GM12878 (cell line): Measurements from ENCODE around the gene RTF1. TPM values are rescaled to one million over a fixed set of nuclear protein-coding genes. Genes with fewer than 3 reads are reported as not detected.

Experiments
- ATAC-seq: fragments of 200-7000 bp; cut with Tn5 transposase; 3 replicates; pipeline ENCODE4 v1.9.1; 2020; ENCODE audit warnings: mild to moderate bottlenecking, moderate library complexity
- BruUV-seq: library from RNA; stranded (reverse); fragments of 400-500 nt; replicated peaks from 2 replicates; lab custom pipeline; 2021; lab: Mats Ljungman, UMichigan
- CTCF ChIA-PET: fragments of 300-600 bp; sonication (Branson Sonifier 250); formaldehyde crosslinking; extraction: SDS; loops from one replicate; lab custom pipeline; 2021; ENCODE audit warnings: inconsistent platforms; lab: Yijun Ruan, JAX
- POLR2A ChIA-PET: fragments of 350-600 bp; formaldehyde crosslinking; extraction: SDS; loops from one replicate; lab custom pipeline; 2021; ENCODE audit warnings: inconsistent platforms; lab: Charles Lee
- RAD21 ChIA-PET: fragments of 300-600 bp; sonication (Branson Sonifier 250); formaldehyde crosslinking; loops from one replicate; lab custom pipeline; 2023; ENCODE audit warnings: antibody characterized with exemption; ENCODE audit not compliant: unreplicated experiment; lab: Charles Lee
- SMC1A ChIA-PET: fragments of 300-600 bp; sonication (Branson Sonifier 250); formaldehyde crosslinking; loops from one replicate; lab custom pipeline; 2023; ENCODE audit not compliant: unreplicated experiment, uncharacterized antibody; lab: Charles Lee
- DNase-seq: peaks from one replicate; pipeline ENCODE4 v3.0.0-alpha.2; 2011; ENCODE audit warnings: low read depth, low spot score
- FAIRE-seq: peaks from 3 replicates; lab custom pipeline; 2011; peaks lifted over from hg19 to GRCh38; lab: Jason Lieb, UNC
- H2AFZ ChIP-seq: 2 replicates; pipeline ENCODE4 v1.6.0; 2011; ENCODE audit warnings: low read depth, low read length, control low read depth; ENCODE audit not compliant: control insufficient read depth
- H3K27ac ChIP-seq: 2 replicates; pipeline ENCODE4 v1.5.1; 2011; ENCODE audit warnings: control low read depth; ENCODE audit not compliant: control insufficient read depth, insufficient read depth
- H3K27me3 ChIP-seq, 2 experiments: replicated peaks in 1 of 2; 2 replicates each; pipeline versions ENCODE4 v1.6.0 to v1.6.1; 2011; ENCODE audit warnings: low read length in 1 of 2; ENCODE audit not compliant: control insufficient read depth in 2 of 2, insufficient read depth in 2 of 2
- H3K36me3 ChIP-seq, 2 experiments: 2 replicates each; pipeline ENCODE4 v1.5.1; 2011; ENCODE audit warnings: low read length in 1 of 2; ENCODE audit not compliant: control insufficient read depth in 2 of 2, insufficient read depth in 2 of 2
- H3K4me1 ChIP-seq: 2 replicates; pipeline ENCODE4 v1.6.1; 2011; ENCODE audit warnings: mild to moderate bottlenecking, low read length, moderate library complexity, mixed read lengths; ENCODE audit not compliant: control insufficient read depth, insufficient read depth
- H3K4me2 ChIP-seq: 2 replicates; pipeline ENCODE4 v1.6.0; 2011; ENCODE audit warnings: control low read depth; ENCODE audit not compliant: control insufficient read depth, insufficient read depth
- H3K4me3 ChIP-seq: fragments of 200-600 bp; sonication (generic); 2 replicates; pipeline ENCODE4 v1.5.1; 2016
- H3K79me2 ChIP-seq: 2 replicates; pipeline ENCODE4 v1.6.0; 2011; ENCODE audit warnings: low read length; ENCODE audit not compliant: control insufficient read depth, insufficient read depth
- H3K9ac ChIP-seq: 2 replicates; pipeline ENCODE4 v1.8.0; 2011; ENCODE audit warnings: low read length, control low read depth, mixed read lengths; ENCODE audit not compliant: control insufficient read depth, insufficient read depth
- H3K9me3 ChIP-seq: replicated peaks from 3 replicates; pipeline ENCODE4 v1.5.1; 2011; ENCODE audit warnings: mild to moderate bottlenecking, low read length; ENCODE audit not compliant: control insufficient read depth, insufficient read depth
- H4K20me1 ChIP-seq: 2 replicates; pipeline ENCODE4 v1.6.0; 2011; ENCODE audit not compliant: control insufficient read depth, insufficient read depth
- BACH1 ChIP-seq: fragments of 450-650 bp; IDR thresholded peaks from 2 replicates; pipeline ENCODE4 v1.6.1; 2017; ENCODE audit warnings: mild to moderate bottlenecking, borderline replicate concordance
- BCL11A ChIP-seq: IDR thresholded peaks from 2 replicates; pipeline ENCODE4 v1.6.1; 2011; ENCODE audit warnings: low read depth, low read length
- CBX5 ChIP-seq: sonication (generic); IDR thresholded peaks from 2 replicates; pipeline ENCODE4 v1.6.1; 2016; ENCODE audit warnings: low read depth, moderate library complexity, mild to moderate bottlenecking, inconsistent platforms
- CEBPB ChIP-seq, 2 experiments: fragments of 150-350 bp in 1 of 2; IDR thresholded peaks; 2 replicates each; pipeline ENCODE4 v1.6.1; 2012 to 2014; ENCODE audit warnings: low read depth in 2 of 2, low read length in 2 of 2, borderline replicate concordance in 1 of 2, inconsistent platforms in 1 of 2
- CHD2 ChIP-seq: IDR thresholded peaks from 2 replicates; pipeline ENCODE4 v1.6.1; 2011; ENCODE audit warnings: low read depth, low read length, improper control_type of control experiment, borderline replicate concordance
- CREB1 ChIP-seq: IDR thresholded peaks from 2 replicates; pipeline ENCODE4 v1.6.1; 2012; ENCODE audit warnings: low read depth, mild to moderate bottlenecking, inconsistent platforms
- EED ChIP-seq: sonication (generic); IDR thresholded peaks from 2 replicates; pipeline ENCODE4 v1.6.1; 2016; ENCODE audit warnings: antibody characterized with exemption, low read depth
- EGR1 ChIP-seq, 2 experiments: IDR thresholded peaks; 1 replicate in 1 of 2; 2 replicates in 1 of 2; pipeline ENCODE4 v1.6.1; 2011 to 2012; ENCODE audit warnings: low read depth in 2 of 2, low read length in 2 of 2, borderline replicate concordance in 1 of 2, mild to moderate bottlenecking in 1 of 2, moderate library complexity in 1 of 2
- GABPA ChIP-seq: IDR thresholded peaks from 2 replicates; pipeline ENCODE4 v1.6.1; 2014; ENCODE audit warnings: antibody characterized with exemption, low read depth, mild to moderate bottlenecking, inconsistent platforms
- HDAC2 ChIP-seq: fragments of 200-600 bp; sonication (generic); IDR thresholded peaks from 2 replicates; pipeline ENCODE4 v1.6.1; 2017
- MYB ChIP-seq: fragments of 150-350 bp; IDR thresholded peaks from 2 replicates; pipeline ENCODE4 v1.6.1; 2014; ENCODE audit warnings: mild to moderate bottlenecking, low read depth, low read length, borderline replicate concordance
- NFXL1 ChIP-seq: fragments of 450-650 bp; IDR thresholded peaks from 2 replicates; pipeline ENCODE4 v1.6.1; 2017; ENCODE audit warnings: antibody characterized with exemption, mild to moderate bottlenecking, borderline replicate concordance
- SREBF1 ChIP-seq: IDR thresholded peaks from 2 replicates; pipeline ENCODE4 v1.6.1; 2012; ENCODE audit warnings: mild to moderate bottlenecking, low read length
- STAT1 ChIP-seq: fragments of 450-650 bp; conservative IDR thresholded peaks from 2 replicates; pipeline ENCODE4 v1.6.1; 2014; ENCODE audit warnings: antibody characterized with exemption, mild to moderate bottlenecking
- TARDBP ChIP-seq: IDR thresholded peaks from 2 replicates; pipeline ENCODE4 v1.6.1; 2016; ENCODE audit warnings: borderline replicate concordance
- ZBED1 ChIP-seq: IDR thresholded peaks from 2 replicates; pipeline ENCODE4 v1.6.1; 2016; ENCODE audit warnings: borderline replicate concordance
- ZNF217 ChIP-seq: fragments of 450-650 bp; IDR thresholded peaks from 2 replicates; pipeline ENCODE4 v1.6.1; 2017; ENCODE audit warnings: antibody characterized with exemption, mild to moderate bottlenecking
- ZNF274 ChIP-seq: IDR thresholded peaks from one replicate; pipeline ENCODE4 v1.8.0; 2011; ENCODE audit not compliant: insufficient read length, insufficient read depth
- whole genome bisulfite sequencing: methylation state at CpG from one replicate; pipeline ENCODE4 v1.1.6; 2016; ENCODE audit warnings: low lambda C conversion rate; ENCODE audit not compliant: insufficient replicate concordance, insufficient coverage; ENCODE audit errors: missing lambda C conversion rate; 5-methylcytosine and 5-hydroxymethylcytosine counted together
- in situ Hi-C: fragments of 300-500 bp; cut with MboI; formaldehyde crosslinking; loops from 9 replicates; pipeline ENCODE4 v1.14.3; 2018; ENCODE audit warnings: mixed read lengths
- intact Hi-C: fragments of 100-400 bp; cut with micrococcal nuclease; formaldehyde crosslinking; loops from one replicate; pipeline ENCODE4 v1.14.2; 2022; ENCODE audit not compliant: unreplicated experiment
- polyA plus RNA-seq, 11 experiments: library from polyadenylated mRNA; depleted of rRNA in 4 of 11; unstranded in 6 of 11; stranded (reverse) in 5 of 11; fragments of >200 nt; fragmentation: Nextera tagmentation in 4 of 11; fragmentation: Illumina TruSeq in 1 of 11; extraction: Ambion mirVana in 4 of 11; extraction: Trizol in 1 of 11; gene quantifications; 1 replicate in 1 of 11; 2 replicates in 10 of 11; pipeline versions ENCODE4 v1.2.1 to v1.2.3, GENCODE V29; 2011 to 2016; ENCODE audit warnings: inconsistent platforms in 2 of 11, missing spikeins in 2 of 11, low read depth in 1 of 11
- total RNA-seq, 4 experiments: library from RNA; depleted of rRNA in 3 of 4; stranded (reverse); fragments of >200 nt in 3 of 4; fragmentation: Illumina TruSeq in 1 of 4; extraction: Trizol in 1 of 4; gene quantifications; 2 replicates each; pipeline versions ENCODE4 v1.2.1 to v1.2.3, GENCODE V29; 2013 to 2021
- TF ChIP-seq, protein P1 (sequence below): fragments of 150-350 bp; IDR thresholded peaks from 2 replicates; pipeline ENCODE4 v1.6.1; 2014; ENCODE audit warnings: mild to moderate bottlenecking, low read depth, low read length

Gene RTF1
- total and polyA plus RNA-seq, 10 of the 15 experiments (the other 5 are each of a cell fraction or from before 2014, with no cell fraction given) = 7.2 to 67.9 (median 32.3) TPM

DNA sequence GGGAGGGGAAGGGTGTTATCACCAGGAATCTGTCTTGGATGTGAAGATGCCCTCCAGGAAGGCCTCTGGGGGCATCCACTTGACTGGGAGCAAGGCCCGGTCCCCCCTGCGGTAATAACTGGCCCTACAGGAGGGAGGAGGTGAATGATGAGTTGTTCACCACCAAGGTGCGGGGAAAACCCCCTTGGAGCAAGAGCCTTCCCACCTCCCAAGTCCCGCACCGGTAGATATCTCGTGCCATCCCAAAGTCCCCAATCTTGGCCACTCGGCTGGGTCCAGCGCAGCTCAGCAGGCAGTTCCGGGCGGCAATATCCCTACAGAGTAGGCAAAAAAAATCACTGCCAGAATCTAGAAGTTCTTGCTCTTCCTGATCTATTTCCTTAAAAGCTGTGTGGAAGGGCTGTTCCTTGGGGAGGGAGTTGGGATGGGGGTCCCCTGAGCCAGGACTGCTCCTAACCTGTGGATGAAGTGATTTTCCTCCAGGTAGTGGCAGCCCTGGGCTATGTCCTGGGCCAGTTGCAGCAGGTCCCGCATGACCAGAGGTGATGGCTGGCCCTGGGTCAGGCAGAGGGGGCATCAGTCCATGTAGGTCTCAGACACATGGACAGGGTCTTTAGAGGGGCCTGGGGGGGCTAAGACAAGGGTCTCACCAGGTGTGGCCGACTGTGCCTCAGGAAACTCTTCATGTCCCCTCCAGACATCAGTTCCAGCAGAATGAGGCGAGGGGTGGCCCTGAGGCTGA lies 88.0 kb downstream of the RTF1 start:
- intact Hi-C loops = no loop called here

DNA sequence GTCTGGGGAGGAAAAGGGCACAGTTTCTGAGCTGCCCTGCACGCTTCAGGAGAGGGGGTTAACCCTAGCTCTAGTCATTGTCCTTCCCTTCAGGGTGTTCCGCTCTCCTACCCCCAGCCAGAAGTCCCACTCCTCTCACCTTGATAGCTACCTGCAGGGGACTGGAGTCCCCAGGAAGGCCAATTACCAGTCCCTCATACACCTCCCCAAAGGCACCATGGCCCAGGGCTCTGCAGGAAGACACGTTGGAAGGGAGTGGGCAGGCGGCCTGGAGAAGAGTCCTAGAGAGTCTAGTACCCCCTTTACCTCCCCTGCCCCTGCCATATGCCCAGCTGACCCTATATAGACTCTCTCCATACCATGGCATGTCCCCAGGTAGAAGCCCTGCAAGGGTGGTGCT lies 88.9 kb downstream of the RTF1 start:
- H2AFZ ChIP-seq = no peak overlapping the region
- ATAC-seq (no peak), DNase-seq (no peak), FAIRE-seq (no peak)
- H4K20me1 ChIP-seq = no peaks in the 10 kb centered on the region
- no peaks in the 10 kb centered on the region for H3K9me3 ChIP-seq
- no peak overlapping the region for H3K9ac ChIP-seq
- SMC1A ChIA-PET = interaction anchor here (1.7 kb wide), 1 partner anchor 24 kb away, joined by 4 read pairs; no protein-coding TSS in a partner anchor
- no peak overlapping the region for H3K27ac ChIP-seq
- in situ Hi-C loops = no loop called here
- peaks cover 14 to 15% of the 10 kb centered on the region in 2 experiments for H3K27me3 ChIP-seq
- no peak overlapping the region for H3K4me3 ChIP-seq
- intact Hi-C loops = no loop called here
- peaks cover 8% of the 10 kb centered on the region for H3K4me1 ChIP-seq
- no peak overlapping the region for H3K4me2 ChIP-seq
- POLR2A ChIA-PET = no interaction called here
- CTCF ChIA-PET = interaction anchor here (2.9 kb wide), 1 partner anchor 40 kb away, joined by 29 read pairs; no protein-coding TSS in a partner anchor
- RAD21 ChIA-PET = interaction anchor here (1.1 to 1.4 kb wide), 2 partner anchors 38 to 40 kb away, joined by 4 read pairs; no protein-coding TSS in a partner anchor
- no peaks in the 10 kb centered on the region for H3K36me3 ChIP-seq
- no TSS peak for BruUV-seq
- 50% methylated on average over 4 of the region's 4 CpGs for WGBS
- no peaks in the 10 kb centered on the region for H3K79me2 ChIP-seq
- TF ChIP-seq CREB1 = no peak
- TF ChIP-seq, protein P1, sequence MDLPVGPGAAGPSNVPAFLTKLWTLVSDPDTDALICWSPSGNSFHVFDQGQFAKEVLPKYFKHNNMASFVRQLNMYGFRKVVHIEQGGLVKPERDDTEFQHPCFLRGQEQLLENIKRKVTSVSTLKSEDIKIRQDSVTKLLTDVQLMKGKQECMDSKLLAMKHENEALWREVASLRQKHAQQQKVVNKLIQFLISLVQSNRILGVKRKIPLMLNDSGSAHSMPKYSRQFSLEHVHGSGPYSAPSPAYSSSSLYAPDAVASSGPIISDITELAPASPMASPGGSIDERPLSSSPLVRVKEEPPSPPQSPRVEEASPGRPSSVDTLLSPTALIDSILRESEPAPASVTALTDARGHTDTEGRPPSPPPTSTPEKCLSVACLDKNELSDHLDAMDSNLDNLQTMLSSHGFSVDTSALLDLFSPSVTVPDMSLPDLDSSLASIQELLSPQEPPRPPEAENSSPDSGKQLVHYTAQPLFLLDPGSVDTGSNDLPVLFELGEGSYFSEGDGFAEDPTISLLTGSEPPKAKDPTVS = no peak
- no peak for TF ChIP-seq BCL11A
- no peak for TF ChIP-seq ZBED1
- TF ChIP-seq NFXL1 = no peak
- no peak for TF ChIP-seq ZNF274
- no peak for TF ChIP-seq EED
- no peak for TF ChIP-seq EGR1 (IDR thresholded peaks at IDR 0.05; ENCODE audit: borderline replicate concordance in 1 of 2, low read depth in 2 of 2, low read length in 2 of 2)
- no peak for TF ChIP-seq MYB

More for the DNA sequence above, 88.0 kb downstream of the RTF1 start:
- no peak overlapping the region for H3K4me2 ChIP-seq
- H3K79me2 ChIP-seq = no peaks in the 10 kb centered on the region
- FAIRE-seq = no peak
- peaks cover 8% of the 10 kb centered on the region for H3K4me1 ChIP-seq
- WGBS = 72% methylated on average over 13 of the region's 13 CpGs
- no peaks in the 10 kb centered on the region for H3K36me3 ChIP-seq
- H3K27ac ChIP-seq = no peak overlapping the region
- ChIA-PET POLR2A (no interaction called here), SMC1A (interaction anchor here (1.1 to 1.7 kb wide), 2 partner anchors 21 to 23 kb away, joined by 3 to 4 read pairs; no protein-coding TSS in a partner anchor), CTCF (no interaction called here), RAD21 (interaction anchor here (1.1 kb wide), 1 partner anchor 38 kb away, joined by 4 read pairs; no protein-coding TSS in a partner anchor)
- TF ChIP-seq GABPA = no peak
- TF ChIP-seq CEBPB (IDR thresholded peaks at IDR 0.05; ENCODE audit: borderline replicate concordance in 1 of 2, low read depth in 2 of 2, low read length in 2 of 2) = no peak
- no peak for TF ChIP-seq CHD2
- TF ChIP-seq ZNF217 = no peak
- no peak for TF ChIP-seq BACH1
- TF ChIP-seq CREB1 = no peak
- no peak for TF ChIP-seq EGR1 (IDR thresholded peaks at IDR 0.05; ENCODE audit: borderline replicate concordance in 1 of 2, low read depth in 2 of 2, low read length in 2 of 2)
- no peak for TF ChIP-seq TARDBP
- TF ChIP-seq STAT1 = no peak
- TF ChIP-seq CBX5 = no peak
- no peak for TF ChIP-seq HDAC2
- no peak for TF ChIP-seq SREBF1
- H3K9me3 ChIP-seq = no peaks in the 10 kb centered on the region
- BruUV-seq = no TSS peak
- no peaks in the 10 kb centered on the region for H4K20me1 ChIP-seq
- H2AFZ ChIP-seq = no peak overlapping the region
- DNase-seq = no peak
- in situ Hi-C loops = no loop called here
- no peak overlapping the region for H3K9ac ChIP-seq
- peaks cover 12 to 15% of the 10 kb centered on the region in 2 experiments for H3K27me3 ChIP-seq
- ATAC-seq = no peak
- no peak overlapping the region for H3K4me3 ChIP-seq
